ENCODE data around the gene CAT. TPM values are rescaled to one million over a fixed set of nuclear protein-coding genes. Genes with fewer than 3 reads are reported as not detected.

The CAT gene
- total RNA-seq, 1 donor from 2014 or later, result 126 TPM

DNA sequence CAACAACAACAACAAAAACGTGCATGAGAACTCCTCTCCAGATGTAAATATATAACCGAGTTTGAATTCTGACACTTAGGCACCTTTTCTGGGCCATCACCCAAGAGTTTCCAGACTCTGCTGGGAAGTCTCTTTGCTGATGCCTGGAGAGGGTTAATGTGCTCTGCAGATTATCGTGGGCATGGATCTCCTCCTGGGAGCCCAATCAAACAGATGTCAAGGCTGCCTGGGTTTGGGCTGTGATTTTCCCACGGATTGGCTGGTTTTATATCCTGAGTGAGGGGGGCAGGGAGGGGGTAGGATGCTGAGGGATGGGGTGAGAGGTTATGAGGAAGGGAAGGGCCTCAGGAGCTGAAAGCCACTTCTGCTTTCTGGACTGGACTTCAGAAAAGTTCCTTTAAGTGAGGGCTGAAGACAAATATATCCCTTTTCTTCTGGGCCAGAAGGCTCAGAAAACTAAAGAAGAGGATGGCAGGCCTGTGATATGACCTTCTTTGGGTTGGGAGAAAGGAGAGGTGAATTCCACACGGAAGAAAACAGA, 70.7 kb downstream of the CAT start:
- Histone ChIP-seq H3K4me3 (no peak overlapping the region), H3K27ac (replicated peaks) (no peak overlapping the region), H3K36me3 (no peaks in the 10 kb centered on the region), H3K4me1 (no peaks in the 10 kb centered on the region), H3K9me3 (replicated peaks) (no peaks in the 10 kb centered on the region), H3K27me3 (ENCODE audit: low read depth) (no peaks in the 10 kb centered on the region)
- no peak for DNase-seq
- TF ChIP-seq, protein P1, sequence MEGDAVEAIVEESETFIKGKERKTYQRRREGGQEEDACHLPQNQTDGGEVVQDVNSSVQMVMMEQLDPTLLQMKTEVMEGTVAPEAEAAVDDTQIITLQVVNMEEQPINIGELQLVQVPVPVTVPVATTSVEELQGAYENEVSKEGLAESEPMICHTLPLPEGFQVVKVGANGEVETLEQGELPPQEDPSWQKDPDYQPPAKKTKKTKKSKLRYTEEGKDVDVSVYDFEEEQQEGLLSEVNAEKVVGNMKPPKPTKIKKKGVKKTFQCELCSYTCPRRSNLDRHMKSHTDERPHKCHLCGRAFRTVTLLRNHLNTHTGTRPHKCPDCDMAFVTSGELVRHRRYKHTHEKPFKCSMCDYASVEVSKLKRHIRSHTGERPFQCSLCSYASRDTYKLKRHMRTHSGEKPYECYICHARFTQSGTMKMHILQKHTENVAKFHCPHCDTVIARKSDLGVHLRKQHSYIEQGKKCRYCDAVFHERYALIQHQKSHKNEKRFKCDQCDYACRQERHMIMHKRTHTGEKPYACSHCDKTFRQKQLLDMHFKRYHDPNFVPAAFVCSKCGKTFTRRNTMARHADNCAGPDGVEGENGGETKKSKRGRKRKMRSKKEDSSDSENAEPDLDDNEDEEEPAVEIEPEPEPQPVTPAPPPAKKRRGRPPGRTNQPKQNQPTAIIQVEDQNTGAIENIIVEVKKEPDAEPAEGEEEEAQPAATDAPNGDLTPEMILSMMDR (IDR thresholded peaks at IDR 0.05; ENCODE audit: borderline replicate concordance), result no peak
- intact Hi-C loops (cut with micrococcal nuclease), result no loop called here

DNA sequence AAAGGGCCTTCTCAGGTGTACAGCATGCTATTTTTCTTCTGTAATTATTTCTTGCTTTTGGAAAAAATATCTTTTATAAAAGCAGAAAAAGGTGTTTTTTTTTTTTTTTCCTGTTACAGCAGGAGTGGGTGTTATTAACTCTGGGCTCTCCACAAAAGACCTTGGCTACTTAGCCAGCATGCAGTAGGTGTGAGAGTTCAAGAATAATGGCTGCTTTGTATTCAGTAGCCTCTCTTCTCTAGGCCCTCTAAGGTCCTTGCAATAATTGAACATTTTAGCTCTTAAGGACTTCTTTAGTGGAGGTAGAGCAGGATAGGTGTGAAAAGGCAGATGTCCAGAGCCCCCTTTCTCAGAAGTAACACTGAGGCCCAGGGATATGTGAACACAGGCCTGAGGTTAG, 71.5 kb downstream of the CAT start:
- intact Hi-C loops (cut with micrococcal nuclease), result loop anchor here (10.0 kb wide), 1 partner anchor 885 kb away; no protein-coding TSS in a partner anchor
- Histone ChIP-seq H3K27ac (replicated peaks) (no peak overlapping the region), H3K27me3 (ENCODE audit: low read depth) (no peaks in the 10 kb centered on the region), H3K4me1 (no peaks in the 10 kb centered on the region), H3K36me3 (no peaks in the 10 kb centered on the region), H3K4me3 (no peak overlapping the region), H3K9me3 (replicated peaks) (no peaks in the 10 kb centered on the region)
- TF ChIP-seq, protein P1 (IDR thresholded peaks at IDR 0.05; ENCODE audit: borderline replicate concordance), result no peak
- no peak for DNase-seq

DNA sequence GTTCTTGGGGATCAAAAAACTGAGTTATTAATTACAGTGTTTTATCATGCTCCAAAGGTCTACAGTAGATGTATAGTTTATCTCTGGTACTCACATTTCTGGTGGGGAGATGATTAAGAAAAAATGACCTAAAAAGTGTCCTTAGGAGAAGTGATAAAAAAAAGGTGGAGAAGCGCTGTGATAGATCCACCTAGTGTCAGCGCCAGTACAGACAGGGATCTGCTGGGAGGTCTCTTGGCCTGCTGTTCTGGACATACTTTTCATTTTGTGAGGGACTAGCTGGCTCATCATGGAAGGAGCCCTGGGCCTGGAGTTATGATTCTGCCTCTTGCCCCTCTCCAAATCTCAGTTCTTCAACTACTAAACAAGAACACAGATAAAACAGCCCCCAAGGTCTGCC, 71.9 kb downstream of the CAT start:
- H3K9me3 ChIP-seq (replicated peaks), result no peaks in the 10 kb centered on the region
- no peaks in the 10 kb centered on the region for H3K27me3 ChIP-seq (ENCODE audit: low read depth)
- H3K27ac ChIP-seq (replicated peaks), result no peak overlapping the region
- no peak overlapping the region for H3K4me3 ChIP-seq
- no peak for DNase-seq
- no peaks in the 10 kb centered on the region for H3K4me1 ChIP-seq
- intact Hi-C loops (cut with micrococcal nuclease), result loop anchor here (10.0 kb wide), 1 partner anchor 884 kb away; no protein-coding TSS in a partner anchor
- TF ChIP-seq, protein P1 (IDR thresholded peaks at IDR 0.05; ENCODE audit: borderline replicate concordance), result no peak
- H3K36me3 ChIP-seq, result no peaks in the 10 kb centered on the region

DNA sequence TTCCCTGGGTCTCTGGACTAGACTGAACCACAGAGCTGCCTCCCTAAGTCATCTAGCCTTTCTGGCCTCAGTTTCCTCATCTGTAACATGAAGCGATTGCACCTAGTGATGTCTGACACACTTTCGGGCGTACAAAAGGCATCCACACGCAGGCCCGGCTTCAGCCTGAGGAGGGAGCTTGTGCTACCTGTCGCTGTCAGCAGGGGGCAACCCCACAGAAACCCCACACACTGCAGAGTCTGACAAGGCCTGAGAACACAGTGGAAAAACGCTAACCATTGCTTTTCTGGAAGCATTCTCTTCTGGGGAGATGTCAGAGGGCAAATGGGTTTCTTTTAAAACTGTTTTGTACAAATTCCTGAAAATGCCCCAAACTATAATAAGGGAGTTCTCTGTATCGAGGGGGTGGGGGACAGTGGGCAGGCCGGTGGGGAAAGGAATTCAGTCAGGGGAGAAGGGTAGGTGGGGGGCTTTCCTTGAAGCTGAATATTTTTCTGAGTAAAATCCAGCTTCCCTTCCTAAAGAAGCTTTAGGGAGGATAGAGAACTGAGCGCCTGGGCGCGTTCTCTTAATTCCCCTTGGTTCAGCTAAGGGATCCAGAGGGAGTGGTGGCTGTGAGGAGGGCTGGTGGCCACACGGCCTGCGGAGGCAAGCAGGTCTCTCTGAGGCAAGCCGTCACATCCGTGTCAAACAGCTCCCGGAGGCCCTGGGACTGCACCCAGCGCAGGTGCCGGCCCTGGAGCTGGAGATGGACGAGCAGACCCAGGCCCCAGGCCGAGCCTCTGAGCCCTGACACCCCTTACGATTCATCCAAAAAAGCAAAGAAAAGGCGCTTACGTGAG, 74.3 kb downstream of the CAT start:
- Histone ChIP-seq H3K4me1 (no peaks in the 10 kb centered on the region), H3K27me3 (ENCODE audit: low read depth) (peaks cover 3% of the 10 kb centered on the region), H3K36me3 (no peaks in the 10 kb centered on the region), H3K9me3 (replicated peaks) (no peaks in the 10 kb centered on the region), H3K27ac (replicated peaks) (no peak overlapping the region), H3K4me3 (no peak overlapping the region)
- DNase-seq, result peak; percentile 29
- intact Hi-C loops (cut with micrococcal nuclease), result loop anchor here (10.0 kb wide), 1 partner anchor 882 kb away; no protein-coding TSS in a partner anchor
- TF ChIP-seq, protein P1 (IDR thresholded peaks at IDR 0.05; ENCODE audit: borderline replicate concordance), result peak; percentile 75

DNA sequence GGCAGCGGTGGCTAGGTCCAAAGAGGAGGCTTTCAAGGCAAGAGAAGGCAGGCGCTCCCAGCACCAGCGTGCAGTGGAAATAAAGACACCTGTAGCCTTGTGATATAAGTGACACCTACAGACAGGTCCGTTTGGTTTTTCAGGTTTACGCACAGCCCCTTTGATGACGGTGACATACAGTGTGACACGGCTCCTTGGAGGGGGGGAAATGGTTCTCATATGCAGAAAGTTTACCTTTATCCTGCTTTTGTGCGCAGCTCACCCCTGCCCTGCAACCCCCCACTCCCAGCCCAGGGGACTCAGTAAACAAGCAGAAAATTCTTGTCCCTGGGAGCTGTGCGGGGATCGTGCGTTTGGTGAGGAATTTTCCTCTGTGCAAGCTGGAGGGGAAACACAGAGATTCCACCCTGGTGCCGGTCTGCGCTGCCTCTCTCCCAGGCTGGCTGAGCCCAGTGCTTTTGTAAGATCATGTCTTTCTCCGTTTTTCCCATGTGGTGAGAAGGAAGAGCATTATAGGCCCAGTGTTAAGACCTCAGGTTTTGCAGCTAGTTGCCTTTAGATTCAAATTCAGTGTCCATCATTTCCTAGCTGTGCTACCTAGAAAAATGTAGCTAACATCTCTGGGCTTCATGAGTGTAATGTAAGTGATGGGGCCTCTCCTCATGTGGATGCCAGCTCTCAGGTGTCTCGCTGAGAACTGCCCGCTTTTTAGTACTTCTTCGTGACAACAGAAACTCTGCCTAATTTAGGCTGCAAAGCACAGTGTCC, 75.1 kb downstream of the CAT start, which contains the start of gene ELF5:
Gene ELF5, minus strand, starts transcription at position 113 of the 768 bp plus-strand sequence. CDS start 8,045 bp downstream, outside the sequence.
- Histone ChIP-seq H3K36me3 (no peaks in the 10 kb centered on the region), H3K4me3 (no peak within 1 kb of the TSS), H3K4me1 (no peaks in the 10 kb centered on the region), H3K9me3 (replicated peaks) (no peaks in the 10 kb centered on the region), H3K27ac (replicated peaks) (no peak within 1 kb of the TSS), H3K27me3 (ENCODE audit: low read depth) (peaks cover 3% of the 10 kb centered on the region)
- TF ChIP-seq, protein P1 (IDR thresholded peaks at IDR 0.05; ENCODE audit: borderline replicate concordance), result no peak
- DNase-seq, result no peak
- intact Hi-C loops (cut with micrococcal nuclease), result loop anchor here (10.0 kb wide), 1 partner anchor 881 kb away; no protein-coding TSS in a partner anchor

All from left ventricle myocardium inferior (tissue), 1 donor.